Breast epithelium (tissue), 4 donors: Measurements from ENCODE around the gene ECT2L. TPM values are rescaled to one million over a fixed set of nuclear protein-coding genes. Genes with fewer than 3 reads are reported as not detected.

ENCODE experiments used
- DNase-seq, 2 donors: peaks; one replicate each; pipeline ENCODE4 v3.0.0-alpha.2; 2019; ENCODE audit warnings: low spot score in 2 of 2
- H3K27ac ChIP-seq, 2 donors: fragments of 200-600 bp; sonication (generic) in 1 of 2; one replicate each; pipeline ENCODE4 v1.5.1; 2016 to 2019; ENCODE audit warnings: mild to moderate bottlenecking in 1 of 2
- H3K27me3 ChIP-seq, 2 donors: fragments of 200-600 bp; sonication (generic) in 1 of 2; one replicate each; pipeline versions ENCODE4 v1.5.1 to v1.6.0; 2017 to 2019; ENCODE audit warnings: control low read depth in 1 of 2, mild to moderate bottlenecking in 1 of 2
- H3K36me3 ChIP-seq: fragments of 200-600 bp; one replicate; pipeline ENCODE4 v1.5.1; 2019
- H3K4me1 ChIP-seq, 2 donors: fragments of 200-600 bp; sonication (generic); one replicate each; pipeline ENCODE4 v1.5.1; 2016 to 2019; ENCODE audit warnings: control low read depth in 1 of 2
- H3K4me3 ChIP-seq, 3 donors: fragments of 200-600 bp; sonication (generic); 1 replicate in 2 of 3; 2 replicates in 1 of 3; pipeline ENCODE4 v1.5.1; 2016 to 2019; ENCODE audit warnings: mild to moderate bottlenecking in 3 of 3, moderate library complexity in 2 of 3
- H3K9me3 ChIP-seq, 2 donors: fragments of 200-600 bp; sonication (generic) in 1 of 2; one replicate each; pipeline ENCODE4 v1.5.1; 2016 to 2019; ENCODE audit warnings: control low read depth in 1 of 2
- POLR2A ChIP-seq: fragments of 450-650 bp; IDR thresholded peaks from one replicate; pipeline ENCODE4 v1.6.1; 2016; ENCODE audit warnings: antibody characterized with exemption, mild to moderate bottlenecking, moderate library complexity
- POLR2AphosphoS5 ChIP-seq, 3 donors: sonication (generic); formaldehyde crosslinking; IDR thresholded peaks; one replicate each; pipeline ENCODE4 v1.6.1; 2017; ENCODE audit warnings: antibody characterized with exemption in 3 of 3
- intact Hi-C: fragments of 100-400 bp; cut with DNase I; formaldehyde crosslinking; loops from one replicate; pipeline ENCODE4 v1.15.1; 2023; ENCODE audit warnings: low total_unique reads
- total RNA-seq, 3 donors: library from RNA; depleted of rRNA; stranded (reverse); fragments of >200 nt; gene quantifications; one replicate each; pipeline ENCODE4 v1.1.0, GENCODE V29; 2016
- TF ChIP-seq, protein P1 (sequence below), 3 donors: fragments of 450-650 bp; IDR thresholded peaks; one replicate each; pipeline ENCODE4 v1.5.1; 2016 to 2017; ENCODE audit warnings: antibody characterized with exemption in 3 of 3, mild to moderate bottlenecking in 3 of 3, moderate library complexity in 3 of 3

The ECT2L gene
- total RNA-seq, 3 donors from 2014 or later = 0.15 to 0.33 (median 0.16) TPM

DNA sequence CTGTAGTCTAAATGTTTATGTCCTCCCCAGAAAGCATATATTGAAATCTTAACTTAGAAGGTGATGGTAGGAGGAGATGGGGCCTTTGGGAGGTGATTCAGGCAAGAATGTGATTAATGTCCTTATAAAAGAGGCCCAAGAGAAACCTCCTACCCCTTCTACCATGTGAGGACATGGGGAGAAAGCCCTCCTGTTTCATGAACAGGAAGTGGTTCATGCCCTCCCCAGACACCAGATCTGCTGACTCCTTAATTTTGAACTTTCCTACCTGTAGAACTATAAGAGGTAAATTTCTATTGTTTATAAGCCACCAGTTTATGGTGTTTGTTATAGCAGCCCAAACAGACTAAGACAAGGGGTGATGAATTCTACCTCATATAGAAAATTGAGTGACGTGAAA lies 8.7 kb upstream of the ECT2L start:
- intact Hi-C loops = no loop called here
- no peak overlapping the region for H3K4me3 ChIP-seq
- no peak overlapping the region for H3K27ac ChIP-seq
- no peak for DNase-seq
- no peaks in the 10 kb centered on the region for H3K9me3 ChIP-seq
- H3K27me3 ChIP-seq = no peaks in the 10 kb centered on the region
- H3K36me3 ChIP-seq = no peaks in the 10 kb centered on the region
- TF ChIP-seq POLR2A = no peak
- TF ChIP-seq, protein P1, sequence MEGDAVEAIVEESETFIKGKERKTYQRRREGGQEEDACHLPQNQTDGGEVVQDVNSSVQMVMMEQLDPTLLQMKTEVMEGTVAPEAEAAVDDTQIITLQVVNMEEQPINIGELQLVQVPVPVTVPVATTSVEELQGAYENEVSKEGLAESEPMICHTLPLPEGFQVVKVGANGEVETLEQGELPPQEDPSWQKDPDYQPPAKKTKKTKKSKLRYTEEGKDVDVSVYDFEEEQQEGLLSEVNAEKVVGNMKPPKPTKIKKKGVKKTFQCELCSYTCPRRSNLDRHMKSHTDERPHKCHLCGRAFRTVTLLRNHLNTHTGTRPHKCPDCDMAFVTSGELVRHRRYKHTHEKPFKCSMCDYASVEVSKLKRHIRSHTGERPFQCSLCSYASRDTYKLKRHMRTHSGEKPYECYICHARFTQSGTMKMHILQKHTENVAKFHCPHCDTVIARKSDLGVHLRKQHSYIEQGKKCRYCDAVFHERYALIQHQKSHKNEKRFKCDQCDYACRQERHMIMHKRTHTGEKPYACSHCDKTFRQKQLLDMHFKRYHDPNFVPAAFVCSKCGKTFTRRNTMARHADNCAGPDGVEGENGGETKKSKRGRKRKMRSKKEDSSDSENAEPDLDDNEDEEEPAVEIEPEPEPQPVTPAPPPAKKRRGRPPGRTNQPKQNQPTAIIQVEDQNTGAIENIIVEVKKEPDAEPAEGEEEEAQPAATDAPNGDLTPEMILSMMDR (IDR thresholded peaks at IDR 0.05) = no peak
- no peaks in the 10 kb centered on the region for H3K4me1 ChIP-seq

DNA sequence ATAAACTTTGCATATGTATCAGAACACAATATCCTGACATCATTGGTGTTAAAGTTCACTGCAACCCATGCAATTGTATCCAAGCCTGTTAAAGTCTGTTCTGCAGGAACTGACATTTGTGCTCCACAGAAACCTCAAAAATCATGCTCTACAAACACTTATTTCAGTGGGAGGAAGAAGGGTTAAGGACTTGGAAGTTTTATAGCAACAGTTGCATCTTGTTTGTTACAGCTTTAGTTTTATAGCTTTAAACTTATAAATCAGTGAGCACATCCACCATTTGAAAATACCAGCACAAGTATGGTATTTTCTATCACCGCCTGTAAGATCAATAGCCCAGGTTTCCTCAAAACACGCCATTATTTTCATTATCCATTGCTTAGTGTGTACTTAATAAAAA lies 884 bp downstream of the ECT2L start:
- Histone ChIP-seq H3K27ac (no peak overlapping the region), H3K4me3 (peak overlapping the region in 1 of 3 donors; percentile 61)
- no peak for DNase-seq

DNA sequence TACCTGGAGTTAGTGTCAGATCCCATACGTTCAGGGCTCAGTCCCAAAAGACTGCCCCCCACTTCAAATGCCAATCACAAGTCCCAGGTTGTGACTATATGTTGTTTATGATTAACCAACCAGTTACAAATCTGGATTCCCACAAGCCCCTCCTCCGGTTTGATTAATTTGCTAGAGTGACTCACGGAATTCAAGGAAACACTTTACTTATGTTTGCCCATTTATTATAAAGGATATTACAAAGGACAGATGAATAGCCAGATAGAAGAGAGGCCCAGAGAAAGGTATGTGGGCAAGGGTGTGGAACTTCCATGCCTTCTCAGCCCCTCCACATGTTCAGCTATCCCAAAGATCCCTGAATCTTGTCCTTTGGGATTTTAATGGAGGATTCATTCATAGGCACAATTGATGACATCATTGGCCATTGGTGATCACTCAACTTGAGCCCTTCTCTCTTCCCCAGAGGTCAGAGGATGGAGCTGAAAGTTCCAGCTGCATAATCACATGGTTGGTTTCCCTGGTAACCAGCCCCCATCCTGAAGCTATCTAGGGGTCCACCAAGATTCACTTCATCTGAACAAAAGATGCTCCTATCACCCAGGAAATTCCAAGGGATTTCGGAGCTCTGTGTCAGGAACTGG lies 2.0 kb downstream of the ECT2L start:
- no peak overlapping the region for H3K27ac ChIP-seq
- no peaks in the 10 kb centered on the region for H3K36me3 ChIP-seq
- H3K4me1 ChIP-seq = no peaks in the 10 kb centered on the region
- H3K9me3 ChIP-seq = no peaks in the 10 kb centered on the region
- no peak for DNase-seq
- intact Hi-C loops = no loop called here
- H3K4me3 ChIP-seq = no peak overlapping the region
- TF ChIP-seq, protein P1 (IDR thresholded peaks at IDR 0.05) = no peak
- no peak for TF ChIP-seq POLR2A
- no peak for TF ChIP-seq POLR2AphosphoS5 (IDR thresholded peaks at IDR 0.05)
- no peaks in the 10 kb centered on the region for H3K27me3 ChIP-seq

More for the DNA sequence above, 884 bp downstream of the ECT2L start:
- Histone ChIP-seq H3K36me3 (no peaks in the 10 kb centered on the region), H3K27me3 (no peaks in the 10 kb centered on the region), H3K4me1 (no peaks in the 10 kb centered on the region), H3K9me3 (no peaks in the 10 kb centered on the region)
- intact Hi-C loops = no loop called here
- TF ChIP-seq, protein P1 (IDR thresholded peaks at IDR 0.05) = no peak
- TF ChIP-seq POLR2AphosphoS5 (IDR thresholded peaks at IDR 0.05) (no peak), POLR2A (no peak)

GRCh38 chr6:138800377-138801150 lies 4.7 kb downstream of the ECT2L start:
- Histone ChIP-seq H3K9me3 (no peaks in the 10 kb centered on the region), H3K4me3 (no peak overlapping the region), H3K4me1 (no peaks in the 10 kb centered on the region), H3K36me3 (no peaks in the 10 kb centered on the region), H3K27me3 (no peaks in the 10 kb centered on the region), H3K27ac (no peak overlapping the region)
- no peak for DNase-seq
- TF ChIP-seq, protein P1 (IDR thresholded peaks at IDR 0.05) = no peak
- TF ChIP-seq POLR2A = no peak
- no peak for TF ChIP-seq POLR2AphosphoS5 (IDR thresholded peaks at IDR 0.05)
- intact Hi-C loops = no loop called here

- intact Hi-C loops = no loop called here
- H3K4me1 ChIP-seq = no peaks in the 10 kb centered on the region
Observed at GRCh38 chr6:138803331-138803730, 7.4 kb downstream of the ECT2L start.

More at GRCh38 chr6:138803331-138803730, 7.4 kb downstream of the ECT2L start:
- DNase-seq = no peak
- no peaks in the 10 kb centered on the region for H3K9me3 ChIP-seq
- no peak for TF ChIP-seq POLR2A
- TF ChIP-seq, protein P1 (IDR thresholded peaks at IDR 0.05) = no peak
- TF ChIP-seq POLR2AphosphoS5 (IDR thresholded peaks at IDR 0.05) = no peak
- H3K4me3 ChIP-seq = no peak overlapping the region
- no peak overlapping the region for H3K27ac ChIP-seq
- no peaks in the 10 kb centered on the region for H3K36me3 ChIP-seq
- H3K27me3 ChIP-seq = no peaks in the 10 kb centered on the region
